ENCODE data around the gene HNRNPAB.
"Not testable (repeated sequence)": the region's sequence is repeated elsewhere in the genome, so short reads cannot be mapped to it uniquely, and the experiment has no call there.

Gene HNRNPAB

GRCh38 chr5:178244576-178244975 is 40.2 kb downstream of the HNRNPAB start:
- H3K27me3 ChIP-seq (ENCODE audit: control insufficient read depth, insufficient read depth, low read length), result no peaks in the 10 kb centered on the region
- H3K4me1 ChIP-seq (ENCODE audit: control insufficient read depth, insufficient read depth, low read length), result no peaks in the 10 kb centered on the region
- no peak overlapping the region for H3K4me3 ChIP-seq (ENCODE audit: low read length)
- no peaks in the 10 kb centered on the region for H3K36me3 ChIP-seq (ENCODE audit: control insufficient read depth, insufficient read depth, low read length)
- no peaks in the 10 kb centered on the region for H3K9me3 ChIP-seq (ENCODE audit: control insufficient read depth, low read length)
- no peak overlapping the region for H3K9ac ChIP-seq (ENCODE audit: low read length)

GRCh38 chr5:178245389-178245788 is 41.1 kb downstream of the HNRNPAB start:
- no peaks in the 10 kb centered on the region for H3K9me3 ChIP-seq (ENCODE audit: control insufficient read depth, low read length)
- no peaks in the 10 kb centered on the region for H3K36me3 ChIP-seq (ENCODE audit: control insufficient read depth, insufficient read depth, low read length)
- H3K4me3 ChIP-seq (ENCODE audit: low read length), result no peak overlapping the region
- no peaks in the 10 kb centered on the region for H3K27me3 ChIP-seq (ENCODE audit: control insufficient read depth, insufficient read depth, low read length)
- no peaks in the 10 kb centered on the region for H3K4me1 ChIP-seq (ENCODE audit: control insufficient read depth, insufficient read depth, low read length)
- H3K9ac ChIP-seq (ENCODE audit: low read length), result no peak overlapping the region

DNA sequence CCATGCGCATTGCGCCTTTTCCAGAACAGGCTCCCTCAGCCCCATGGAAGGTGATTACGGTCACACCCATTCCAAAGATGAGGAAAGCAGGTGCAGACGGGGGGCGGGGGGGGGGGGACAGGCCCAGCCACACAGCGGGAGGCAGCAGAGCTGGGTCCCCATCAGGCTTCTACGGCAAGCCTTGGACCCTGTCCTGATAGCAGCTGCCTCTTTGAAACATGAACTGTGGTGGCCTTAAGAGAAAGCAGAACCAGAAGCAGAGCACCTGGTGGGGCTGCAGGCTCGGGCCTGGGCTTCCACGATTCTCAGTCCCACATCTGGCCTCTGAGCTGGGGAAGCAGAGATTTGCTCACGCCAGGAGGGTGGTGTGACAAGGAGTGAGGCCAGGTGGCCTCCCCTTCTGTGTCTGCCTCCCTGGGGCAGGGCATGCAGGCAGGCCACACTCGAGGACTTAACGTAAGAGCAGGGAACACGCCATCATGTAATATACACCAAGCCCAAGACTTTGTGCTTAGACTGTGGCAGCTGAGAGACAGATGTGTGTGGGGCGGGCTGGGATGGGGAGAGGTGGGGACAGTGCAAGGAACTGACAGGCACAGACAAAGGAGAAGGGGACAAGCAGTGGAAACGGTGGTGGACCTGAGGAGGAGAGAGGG is 42.4 kb downstream of the HNRNPAB start:
- no peaks in the 10 kb centered on the region for H3K4me1 ChIP-seq (ENCODE audit: control insufficient read depth, insufficient read depth, low read length)
- no peaks in the 10 kb centered on the region for H3K36me3 ChIP-seq (ENCODE audit: control insufficient read depth, insufficient read depth, low read length)
- H3K4me3 ChIP-seq (ENCODE audit: low read length), result no peak overlapping the region
- no peak overlapping the region for H3K9ac ChIP-seq (ENCODE audit: low read length)
- no peaks in the 10 kb centered on the region for H3K27me3 ChIP-seq (ENCODE audit: control insufficient read depth, insufficient read depth, low read length)
- H3K9me3 ChIP-seq (ENCODE audit: control insufficient read depth, low read length), result no peaks in the 10 kb centered on the region

DNA sequence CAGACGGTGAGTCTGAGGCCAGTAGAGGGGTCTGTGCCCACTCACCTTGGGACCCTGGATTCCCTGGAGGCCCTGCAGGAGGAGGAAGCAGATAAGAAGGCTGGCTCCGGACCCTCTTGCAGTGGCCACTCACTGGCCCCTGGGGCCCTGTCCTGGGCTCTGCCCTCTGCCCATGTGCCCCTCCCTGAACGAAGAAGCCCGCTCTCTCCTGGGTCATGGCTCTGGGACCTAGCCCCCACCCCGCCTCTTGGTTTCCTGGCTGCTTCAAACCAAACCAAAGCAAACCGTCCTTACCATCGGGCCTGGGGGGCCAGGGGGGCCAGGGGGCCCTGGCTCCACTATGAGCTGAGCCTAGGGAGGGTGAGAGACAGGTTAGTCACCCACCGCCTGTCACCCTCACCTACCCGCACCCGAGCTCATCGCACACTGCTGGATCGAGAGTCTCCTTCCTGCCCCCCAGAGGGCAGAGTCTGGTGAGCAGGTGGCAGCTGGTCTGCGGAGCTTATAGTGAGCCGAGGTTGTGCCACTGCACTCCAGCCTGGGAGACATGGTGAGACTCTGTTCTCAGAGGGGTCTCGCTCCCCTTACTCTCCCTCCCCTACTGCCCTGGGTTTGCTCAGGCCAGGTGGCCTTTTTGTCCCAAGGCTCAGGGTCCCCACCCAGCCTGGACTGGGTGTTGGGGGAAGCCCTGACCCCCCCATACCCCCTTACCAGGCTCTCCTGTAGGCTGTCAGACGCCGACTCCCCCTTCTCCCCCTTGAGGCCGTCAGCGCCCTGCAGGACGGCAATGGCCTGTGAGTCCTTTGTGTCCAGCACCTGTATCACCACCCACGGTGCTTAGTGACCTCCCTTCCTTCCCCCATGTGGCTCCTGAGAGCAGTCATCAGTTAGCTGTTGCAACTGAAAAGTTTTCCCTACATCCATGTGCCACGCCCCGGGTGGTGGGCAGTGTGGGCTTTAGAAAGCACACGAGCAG is 43.4 kb downstream of the HNRNPAB start:
- no peaks in the 10 kb centered on the region for H3K36me3 ChIP-seq (ENCODE audit: control insufficient read depth, insufficient read depth, low read length)
- H3K9ac ChIP-seq (ENCODE audit: low read length), result no peak overlapping the region
- H3K27me3 ChIP-seq (ENCODE audit: control insufficient read depth, insufficient read depth, low read length), result no peaks in the 10 kb centered on the region
- H3K9me3 ChIP-seq (ENCODE audit: control insufficient read depth, low read length), result no peaks in the 10 kb centered on the region
- H3K4me1 ChIP-seq (ENCODE audit: control insufficient read depth, insufficient read depth, low read length), result no peaks in the 10 kb centered on the region
- H3K4me3 ChIP-seq (ENCODE audit: low read length), result no peak overlapping the region

GRCh38 chr5:178248750-178249149 is 44.4 kb downstream of the HNRNPAB start:
- Histone ChIP-seq H3K4me1 (ENCODE audit: control insufficient read depth, insufficient read depth, low read length) (no peaks in the 10 kb centered on the region), H3K36me3 (ENCODE audit: control insufficient read depth, insufficient read depth, low read length) (no peaks in the 10 kb centered on the region), H3K9me3 (ENCODE audit: control insufficient read depth, low read length) (no peaks in the 10 kb centered on the region), H3K4me3 (ENCODE audit: low read length) (no peak overlapping the region), H3K27me3 (ENCODE audit: control insufficient read depth, insufficient read depth, low read length) (no peaks in the 10 kb centered on the region), H3K9ac (ENCODE audit: low read length) (no peak overlapping the region)

- Histone ChIP-seq H3K27me3 (ENCODE audit: control insufficient read depth, insufficient read depth, low read length) (no peaks in the 10 kb centered on the region), H3K9ac (ENCODE audit: low read length) (no peak overlapping the region), H3K36me3 (ENCODE audit: control insufficient read depth, insufficient read depth, low read length) (no peaks in the 10 kb centered on the region), H3K9me3 (ENCODE audit: control insufficient read depth, low read length) (no peaks in the 10 kb centered on the region), H3K4me1 (ENCODE audit: control insufficient read depth, insufficient read depth, low read length) (no peaks in the 10 kb centered on the region), H3K4me3 (ENCODE audit: low read length) (no peak overlapping the region)
Observed at GRCh38 chr5:178249191-178249989, 45.1 kb downstream of the HNRNPAB start.

DNA sequence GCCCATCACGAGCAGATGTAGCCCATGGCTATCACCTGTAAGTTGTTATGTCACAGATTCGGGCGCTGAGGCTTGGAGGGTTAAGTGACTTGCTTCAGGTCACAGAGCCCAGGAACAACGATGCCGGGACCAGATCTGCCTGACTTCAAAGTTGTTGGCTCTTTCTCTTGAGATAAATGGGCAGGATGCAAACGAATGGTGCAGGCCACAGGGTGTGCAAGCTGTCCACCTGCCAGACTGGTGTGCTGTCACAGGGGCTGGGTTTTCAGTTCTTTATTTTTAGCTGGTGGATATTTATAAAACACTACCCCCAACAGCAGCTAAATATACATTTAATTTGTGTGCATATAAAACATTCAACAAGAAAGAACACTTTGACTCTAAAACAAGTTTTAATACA is 45.9 kb downstream of the HNRNPAB start:
- Histone ChIP-seq H3K9ac (ENCODE audit: low read length) (no peak overlapping the region), H3K4me1 (ENCODE audit: control insufficient read depth, insufficient read depth, low read length) (no peaks in the 10 kb centered on the region), H3K36me3 (ENCODE audit: control insufficient read depth, insufficient read depth, low read length) (no peaks in the 10 kb centered on the region), H3K9me3 (ENCODE audit: control insufficient read depth, low read length) (no peaks in the 10 kb centered on the region), H3K4me3 (ENCODE audit: low read length) (no peak overlapping the region), H3K27me3 (ENCODE audit: control insufficient read depth, insufficient read depth, low read length) (no peaks in the 10 kb centered on the region)

GRCh38 chr5:178252258-178252657 is 47.9 kb downstream of the HNRNPAB start:
- Histone ChIP-seq H3K36me3 (ENCODE audit: control insufficient read depth, insufficient read depth, low read length) (no peaks in the 10 kb centered on the region), H3K9ac (ENCODE audit: low read length) (no peak overlapping the region), H3K4me1 (ENCODE audit: control insufficient read depth, insufficient read depth, low read length) (no peaks in the 10 kb centered on the region), H3K9me3 (ENCODE audit: control insufficient read depth, low read length) (no peaks in the 10 kb centered on the region), H3K4me3 (ENCODE audit: low read length) (no peak overlapping the region), H3K27me3 (ENCODE audit: control insufficient read depth, insufficient read depth, low read length) (no peaks in the 10 kb centered on the region)

- not testable (repeated sequence) for H3K9me3 ChIP-seq (ENCODE audit: control insufficient read depth, low read length); H3K4me3 ChIP-seq (ENCODE audit: low read length); H3K9ac ChIP-seq (ENCODE audit: low read length); H3K27me3 ChIP-seq (ENCODE audit: control insufficient read depth, insufficient read depth, low read length); H3K4me1 ChIP-seq (ENCODE audit: control insufficient read depth, insufficient read depth, low read length); H3K36me3 ChIP-seq (ENCODE audit: control insufficient read depth, insufficient read depth, low read length)
Observed at GRCh38 chr5:178253632-178254031, 49.3 kb downstream of the HNRNPAB start.

DNA sequence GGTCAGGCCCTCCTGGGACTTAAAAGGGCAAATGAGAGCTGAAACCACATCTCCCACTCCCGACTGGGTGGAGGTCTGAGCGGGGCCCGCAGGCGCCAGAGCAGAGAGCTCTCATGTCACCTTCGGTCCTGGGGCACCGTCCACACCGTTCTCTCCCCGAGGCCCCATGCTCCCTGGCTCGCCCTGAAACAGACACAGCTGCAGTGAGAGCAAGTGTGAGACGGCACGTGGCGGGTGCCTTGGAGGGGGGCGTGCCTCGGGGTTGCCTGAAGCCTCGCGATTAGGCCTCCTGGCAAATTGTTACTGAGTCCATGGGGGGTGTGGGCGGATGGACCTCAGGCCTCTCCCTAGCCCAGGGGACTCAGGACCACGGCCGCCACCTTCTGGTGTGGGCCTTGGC is 52.4 kb downstream of the HNRNPAB start:
- Histone ChIP-seq H3K36me3 (ENCODE audit: control insufficient read depth, insufficient read depth, low read length) (no peaks in the 10 kb centered on the region), H3K27me3 (ENCODE audit: control insufficient read depth, insufficient read depth, low read length) (no peaks in the 10 kb centered on the region), H3K4me1 (ENCODE audit: control insufficient read depth, insufficient read depth, low read length) (no peaks in the 10 kb centered on the region), H3K9ac (ENCODE audit: low read length) (no peak overlapping the region), H3K4me3 (ENCODE audit: low read length) (no peak overlapping the region), H3K9me3 (ENCODE audit: control insufficient read depth, low read length) (no peaks in the 10 kb centered on the region)

DNA sequence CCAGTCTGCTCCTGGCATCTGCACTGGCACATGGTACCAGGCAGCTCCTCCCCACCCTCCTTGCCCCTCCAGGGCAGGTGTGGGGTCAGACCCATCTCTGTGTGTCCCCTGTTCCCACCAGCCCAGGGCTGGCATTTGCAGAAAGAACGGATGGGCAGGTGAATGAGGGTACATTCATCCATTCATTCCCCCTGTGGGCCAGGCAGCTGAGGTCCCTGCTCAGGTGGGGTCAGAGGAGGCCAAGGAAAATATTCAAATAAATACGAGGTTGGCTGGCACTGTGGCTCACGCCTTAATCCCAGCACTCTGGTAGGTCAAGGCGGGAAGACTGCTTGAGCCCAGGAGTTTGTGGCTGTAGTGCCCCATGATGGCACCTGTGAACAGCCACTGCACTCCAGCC is 53.3 kb downstream of the HNRNPAB start:
- H3K9me3 ChIP-seq (ENCODE audit: control insufficient read depth, low read length), result no peaks in the 10 kb centered on the region
- no peaks in the 10 kb centered on the region for H3K36me3 ChIP-seq (ENCODE audit: control insufficient read depth, insufficient read depth, low read length)
- H3K27me3 ChIP-seq (ENCODE audit: control insufficient read depth, insufficient read depth, low read length), result no peaks in the 10 kb centered on the region
- H3K4me3 ChIP-seq (ENCODE audit: low read length), result no peak overlapping the region
- no peak overlapping the region for H3K9ac ChIP-seq (ENCODE audit: low read length)
- no peaks in the 10 kb centered on the region for H3K4me1 ChIP-seq (ENCODE audit: control insufficient read depth, insufficient read depth, low read length)

All from mucosa of stomach (tissue), 1 donor.